Metanephros (tissue), 2 donors: ENCODE data around the gene PDCD5. TPM values are rescaled to one million over a fixed set of nuclear protein-coding genes. Genes with fewer than 3 reads are reported as not detected.

Experiments
- small RNA-seq: library from RNA; depleted of rRNA; stranded (forward); fragments of <200 nt; gene quantifications from one replicate; pipeline ENCODE3, GENCODE V24; 2014; ENCODE audit warnings: low replicate concordance
- total RNA-seq: library from RNA; depleted of rRNA; stranded (reverse); fragments of >200 nt; gene quantifications from one replicate; pipeline ENCODE4 v1.2.3, GENCODE V29; 2014

PDCD5 gene
- total RNA-seq: 33.1 TPM

DNA sequence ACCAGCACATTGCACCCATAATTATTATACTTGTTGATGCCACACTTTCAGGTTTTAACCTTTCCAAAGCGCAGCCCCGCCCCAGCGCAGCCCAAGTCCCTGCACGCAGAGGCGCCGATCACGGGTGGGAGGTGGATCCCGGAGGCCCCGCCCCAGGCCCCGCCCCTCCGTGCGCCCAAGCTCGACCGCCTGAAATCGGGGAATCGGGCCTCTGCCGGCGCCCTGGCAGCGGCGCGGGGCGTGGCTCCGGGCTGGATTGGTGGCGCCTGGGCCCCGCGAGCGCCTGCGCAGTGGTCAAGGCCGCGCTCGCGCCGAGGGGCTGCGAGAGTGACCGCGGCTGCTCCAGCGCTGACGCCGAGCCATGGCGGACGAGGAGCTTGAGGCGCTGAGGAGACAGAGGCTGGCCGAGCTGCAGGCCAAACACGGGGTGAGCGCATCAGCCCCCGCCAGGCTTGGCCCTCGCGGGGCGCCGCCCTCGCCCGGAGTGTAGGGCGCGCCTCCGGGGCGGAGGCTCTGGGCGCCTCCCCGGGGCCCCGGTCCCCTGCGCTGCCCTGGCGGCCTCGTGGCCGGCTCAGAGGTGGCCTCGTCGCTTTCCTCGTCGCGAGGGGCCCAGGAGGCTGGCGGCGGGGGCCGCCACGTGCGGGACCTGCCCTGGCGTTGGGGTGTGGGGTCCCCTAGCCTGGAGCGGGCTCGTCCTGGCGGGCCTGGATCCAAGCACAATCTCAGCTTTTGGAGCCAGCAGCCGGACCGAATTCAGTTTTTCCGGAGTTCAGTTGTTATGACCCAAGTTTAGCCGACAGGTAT is at the start of gene PDCD5:
Gene PDCD5 (plus strand): TSS at position 290 of the 804 bp plus-strand sequence. CDS start 72 bp downstream, at position 362.

Small RNAs within 50 kb of the gene (small RNA-seq; reads per million reads assigned to genes)
- gene SNORA68B: not detected

Other genes with a start within 250 kb of the PDCD5 start
- gene ZNF507, start 235.6 kb upstream of the PDCD5 start, total RNA-seq: 21.5 TPM
- 108 TPM for gene DPY19L3, start 175.4 kb upstream of the PDCD5 start, total RNA-seq
- gene ANKRD27, start 94.0 kb downstream of the PDCD5 start, total RNA-seq: 23.0 TPM
- 1.9 TPM for gene RGS9BP, start 94.7 kb downstream of the PDCD5 start, total RNA-seq
- 11.6 TPM for gene NUDT19, start 110.6 kb downstream of the PDCD5 start, total RNA-seq
- gene TDRD12, start 138.6 kb downstream of the PDCD5 start, total RNA-seq: 0.12 TPM